Chondrocyte (in vitro differentiated cells): ENCODE measurements around the gene CREM. TPM values are rescaled to one million over a fixed set of nuclear protein-coding genes. Genes with fewer than 3 reads are reported as not detected.

Experiments
- DNase-seq: peaks from one replicate; pipeline ENCODE4 v3.0.0; 2021; ENCODE audit warnings: mixed read lengths, low spot score
- H3K27ac Mint-ChIP-seq: one replicate; pipeline ENCODE4 v1.8.0; 2021; ENCODE audit warnings: mild to moderate bottlenecking, moderate library complexity, mixed read lengths; ENCODE audit not compliant: unreplicated experiment
- H3K27me3 Mint-ChIP-seq: 2 replicates; pipeline ENCODE4 v1.8.0; 2021; ENCODE audit warnings: low read depth, mixed read lengths
- H3K36me3 Mint-ChIP-seq: 2 replicates; pipeline ENCODE4 v1.8.0; 2021; ENCODE audit warnings: low read depth, mixed read lengths
- H3K4me1 Mint-ChIP-seq: 2 replicates; pipeline ENCODE4 v1.8.0; 2021; ENCODE audit warnings: low read depth, mild to moderate bottlenecking, mixed read lengths
- H3K4me3 Mint-ChIP-seq: one replicate; pipeline ENCODE4 v1.8.0; 2021; ENCODE audit warnings: mild to moderate bottlenecking, moderate library complexity, mixed read lengths; ENCODE audit not compliant: unreplicated experiment
- H3K9me3 Mint-ChIP-seq: 2 replicates; pipeline ENCODE4 v1.8.0; 2021; ENCODE audit warnings: low read depth, mixed read lengths
- CTCF ChIP-seq: fragments of 200-600 bp; sonication (generic); IDR thresholded peaks from 2 replicates; pipeline ENCODE4 v1.5.0; 2021; ENCODE audit warnings: antibody characterized with exemption, mild to moderate bottlenecking, moderate library complexity
- total RNA-seq: library from RNA; stranded (reverse); gene quantifications from 3 replicates; pipeline ENCODE4 v1.2.1, GENCODE V29; 2021

Gene CREM
- total RNA-seq, 1 donor from 2014 or later = 25.5 TPM

GRCh38 chr10:35089611-35090161 lies 37.0 kb upstream of the CREM start:
- H3K9me3 Mint-ChIP-seq = peaks cover 4% of the 10 kb centered on the region
- H3K27me3 Mint-ChIP-seq = no peaks in the 10 kb centered on the region
- H3K4me1 Mint-ChIP-seq = peaks cover 40% of the 10 kb centered on the region
- no peak for DNase-seq
- no peaks in the 10 kb centered on the region for H3K36me3 Mint-ChIP-seq
- H3K4me3 Mint-ChIP-seq = peak overlapping the region; percentile 87
- TF ChIP-seq CTCF = no peak
- H3K27ac Mint-ChIP-seq = peak overlapping the region; percentile 81

GRCh38 chr10:35090162-35090954 lies 36.3 kb upstream of the CREM start, which contains the start of gene CUL2:
Gene CUL2 (minus strand): TSS chr10:35090341. CDS start chr10:35071317, 19,024 bp downstream.
- peak; percentile 96 for DNase-seq
- H3K27me3 Mint-ChIP-seq = no peaks in the 10 kb centered on the region

GRCh38 chr10:35091994-35092790 lies 34.5 kb upstream of the CREM start:
- no peak overlapping the region for H3K4me3 Mint-ChIP-seq
- H3K4me1 Mint-ChIP-seq = peaks cover 31% of the 10 kb centered on the region
- H3K36me3 Mint-ChIP-seq = no peaks in the 10 kb centered on the region
- TF ChIP-seq CTCF = no peak
- DNase-seq = no peak
- H3K27me3 Mint-ChIP-seq = peaks cover 8% of the 10 kb centered on the region
- no peak overlapping the region for H3K27ac Mint-ChIP-seq
- peaks cover 4% of the 10 kb centered on the region for H3K9me3 Mint-ChIP-seq

More at GRCh38 chr10:35090162-35090954, 36.3 kb upstream of the CREM start, which contains the start of gene CUL2:
- H3K36me3 Mint-ChIP-seq = no peaks in the 10 kb centered on the region
- H3K4me1 Mint-ChIP-seq = peaks cover 40% of the 10 kb centered on the region
- no peak for TF ChIP-seq CTCF
- H3K4me3 Mint-ChIP-seq = peak within 1 kb of the TSS; percentile 87
- H3K9me3 Mint-ChIP-seq = peaks cover 4% of the 10 kb centered on the region
- H3K27ac Mint-ChIP-seq = peak within 1 kb of the TSS; percentile 88

- no peaks in the 10 kb centered on the region for H3K36me3 Mint-ChIP-seq
- H3K27me3 Mint-ChIP-seq = peaks cover 8% of the 10 kb centered on the region
- TF ChIP-seq CTCF = no peak
- H3K9me3 Mint-ChIP-seq = peaks cover 4% of the 10 kb centered on the region
- H3K27ac Mint-ChIP-seq = no peak overlapping the region
- peaks cover 24% of the 10 kb centered on the region for H3K4me1 Mint-ChIP-seq
- no peak overlapping the region for H3K4me3 Mint-ChIP-seq
- DNase-seq = no peak
These were observed 33.8 kb upstream of the CREM start for GRCh38 chr10:35092851-35093250.

- peaks cover 4% of the 10 kb centered on the region for H3K9me3 Mint-ChIP-seq
- no peak overlapping the region for H3K4me3 Mint-ChIP-seq
- no peak for TF ChIP-seq CTCF
These were observed 30.3 kb upstream of the CREM start for GRCh38 chr10:35096312-35096711.

More at GRCh38 chr10:35096312-35096711, 30.3 kb upstream of the CREM start:
- peaks cover under 1% of the 10 kb centered on the region for H3K4me1 Mint-ChIP-seq
- H3K36me3 Mint-ChIP-seq = no peaks in the 10 kb centered on the region
- no peak overlapping the region for H3K27ac Mint-ChIP-seq
- H3K27me3 Mint-ChIP-seq = peaks cover 12% of the 10 kb centered on the region
- DNase-seq = no peak
